ENCODE results near the gene PMF1. TPM values are rescaled to one million over a fixed set of nuclear protein-coding genes. Genes with fewer than 3 reads are reported as not detected.

The PMF1 gene
- total and polyA plus RNA-seq, 2 experiments from 2014 or later, result 112 to 118 TPM

DNA sequence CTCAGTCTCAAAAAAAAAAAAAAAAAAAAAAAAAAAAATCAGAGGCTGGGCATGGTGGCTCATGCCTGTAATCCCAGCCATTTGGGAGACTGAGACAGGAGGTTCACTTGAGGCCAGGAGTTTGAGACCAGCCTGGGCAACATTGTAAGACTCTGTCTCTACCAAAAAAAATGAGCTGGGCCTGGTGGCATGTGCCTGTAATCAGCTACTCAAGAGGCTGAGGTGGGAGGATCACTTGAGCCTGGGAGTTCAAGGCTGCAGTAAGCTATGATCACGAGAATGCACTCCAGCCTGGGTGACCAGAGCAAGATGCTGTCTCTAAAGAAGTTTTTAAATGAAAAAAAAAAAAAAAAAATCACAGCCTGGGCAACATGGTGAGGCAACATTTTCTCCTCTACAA, 49.1 kb upstream of the PMF1 start (continued):
- TF ChIP-seq, protein P1, sequence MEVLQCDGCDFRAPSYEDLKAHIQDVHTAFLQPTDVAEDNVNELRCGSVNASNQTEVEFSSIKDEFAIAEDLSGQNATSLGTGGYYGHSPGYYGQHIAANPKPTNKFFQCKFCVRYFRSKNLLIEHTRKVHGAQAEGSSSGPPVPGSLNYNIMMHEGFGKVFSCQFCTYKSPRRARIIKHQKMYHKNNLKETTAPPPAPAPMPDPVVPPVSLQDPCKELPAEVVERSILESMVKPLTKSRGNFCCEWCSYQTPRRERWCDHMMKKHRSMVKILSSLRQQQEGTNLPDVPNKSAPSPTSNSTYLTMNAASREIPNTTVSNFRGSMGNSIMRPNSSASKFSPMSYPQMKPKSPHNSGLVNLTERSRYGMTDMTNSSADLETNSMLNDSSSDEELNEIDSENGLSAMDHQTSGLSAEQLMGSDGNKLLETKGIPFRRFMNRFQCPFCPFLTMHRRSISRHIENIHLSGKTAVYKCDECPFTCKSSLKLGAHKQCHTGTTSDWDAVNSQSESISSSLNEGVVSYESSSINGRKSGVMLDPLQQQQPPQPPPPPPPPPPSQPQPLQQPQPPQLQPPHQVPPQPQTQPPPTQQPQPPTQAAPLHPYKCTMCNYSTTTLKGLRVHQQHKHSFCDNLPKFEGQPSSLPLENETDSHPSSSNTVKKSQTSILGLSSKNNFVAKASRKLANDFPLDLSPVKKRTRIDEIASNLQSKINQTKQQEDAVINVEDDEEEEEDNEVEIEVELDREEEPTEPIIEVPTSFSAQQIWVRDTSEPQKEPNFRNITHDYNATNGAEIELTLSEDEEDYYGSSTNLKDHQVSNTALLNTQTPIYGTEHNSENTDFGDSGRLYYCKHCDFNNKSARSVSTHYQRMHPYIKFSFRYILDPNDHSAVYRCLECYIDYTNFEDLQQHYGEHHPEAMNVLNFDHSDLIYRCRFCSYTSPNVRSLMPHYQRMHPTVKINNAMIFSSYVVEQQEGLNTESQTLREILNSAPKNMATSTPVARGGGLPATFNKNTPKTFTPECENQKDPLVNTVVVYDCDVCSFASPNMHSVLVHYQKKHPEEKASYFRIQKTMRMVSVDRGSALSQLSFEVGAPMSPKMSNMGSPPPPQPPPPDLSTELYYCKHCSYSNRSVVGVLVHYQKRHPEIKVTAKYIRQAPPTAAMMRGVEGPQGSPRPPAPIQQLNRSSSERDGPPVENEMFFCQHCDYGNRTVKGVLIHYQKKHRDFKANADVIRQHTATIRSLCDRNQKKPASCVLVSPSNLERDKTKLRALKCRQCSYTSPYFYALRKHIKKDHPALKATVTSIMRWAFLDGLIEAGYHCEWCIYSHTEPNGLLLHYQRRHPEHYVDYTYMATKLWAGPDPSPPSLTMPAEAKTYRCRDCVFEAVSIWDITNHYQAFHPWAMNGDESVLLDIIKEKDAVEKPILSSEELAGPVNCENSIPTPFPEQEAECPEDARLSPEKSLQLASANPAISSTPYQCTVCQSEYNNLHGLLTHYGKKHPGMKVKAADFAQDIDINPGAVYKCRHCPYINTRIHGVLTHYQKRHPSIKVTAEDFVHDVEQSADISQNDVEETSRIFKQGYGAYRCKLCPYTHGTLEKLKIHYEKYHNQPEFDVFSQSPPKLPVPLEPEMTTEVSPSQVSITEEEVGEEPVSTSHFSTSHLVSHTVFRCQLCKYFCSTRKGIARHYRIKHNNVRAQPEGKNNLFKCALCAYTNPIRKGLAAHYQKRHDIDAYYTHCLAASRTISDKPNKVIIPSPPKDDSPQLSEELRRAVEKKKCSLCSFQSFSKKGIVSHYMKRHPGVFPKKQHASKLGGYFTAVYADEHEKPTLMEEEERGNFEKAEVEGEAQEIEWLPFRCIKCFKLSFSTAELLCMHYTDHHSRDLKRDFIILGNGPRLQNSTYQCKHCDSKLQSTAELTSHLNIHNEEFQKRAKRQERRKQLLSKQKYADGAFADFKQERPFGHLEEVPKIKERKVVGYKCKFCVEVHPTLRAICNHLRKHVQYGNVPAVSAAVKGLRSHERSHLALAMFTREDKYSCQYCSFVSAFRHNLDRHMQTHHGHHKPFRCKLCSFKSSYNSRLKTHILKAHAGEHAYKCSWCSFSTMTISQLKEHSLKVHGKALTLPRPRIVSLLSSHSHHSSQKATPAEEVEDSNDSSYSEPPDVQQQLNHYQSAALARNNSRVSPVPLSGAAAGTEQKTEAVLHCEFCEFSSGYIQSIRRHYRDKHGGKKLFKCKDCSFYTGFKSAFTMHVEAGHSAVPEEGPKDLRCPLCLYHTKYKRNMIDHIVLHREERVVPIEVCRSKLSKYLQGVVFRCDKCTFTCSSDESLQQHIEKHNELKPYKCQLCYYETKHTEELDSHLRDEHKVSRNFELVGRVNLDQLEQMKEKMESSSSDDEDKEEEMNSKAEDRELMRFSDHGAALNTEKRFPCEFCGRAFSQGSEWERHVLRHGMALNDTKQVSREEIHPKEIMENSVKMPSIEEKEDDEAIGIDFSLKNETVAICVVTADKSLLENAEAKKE (CRISPR knock-in tag; IDR thresholded peaks at IDR 0.05), result no peak
- TF ChIP-seq CREB1 (CRISPR knock-in tag; IDR thresholded peaks at IDR 0.05; ENCODE audit: low read depth), result no peak
- TF ChIP-seq ZNF331 (CRISPR knock-in tag; IDR thresholded peaks at IDR 0.05; ENCODE audit: low read depth), result no peak
- TF ChIP-seq STAT1 (IDR thresholded peaks at IDR 0.05; ENCODE audit: unreplicated experiment), result no peak
- TF ChIP-seq, protein P2, sequence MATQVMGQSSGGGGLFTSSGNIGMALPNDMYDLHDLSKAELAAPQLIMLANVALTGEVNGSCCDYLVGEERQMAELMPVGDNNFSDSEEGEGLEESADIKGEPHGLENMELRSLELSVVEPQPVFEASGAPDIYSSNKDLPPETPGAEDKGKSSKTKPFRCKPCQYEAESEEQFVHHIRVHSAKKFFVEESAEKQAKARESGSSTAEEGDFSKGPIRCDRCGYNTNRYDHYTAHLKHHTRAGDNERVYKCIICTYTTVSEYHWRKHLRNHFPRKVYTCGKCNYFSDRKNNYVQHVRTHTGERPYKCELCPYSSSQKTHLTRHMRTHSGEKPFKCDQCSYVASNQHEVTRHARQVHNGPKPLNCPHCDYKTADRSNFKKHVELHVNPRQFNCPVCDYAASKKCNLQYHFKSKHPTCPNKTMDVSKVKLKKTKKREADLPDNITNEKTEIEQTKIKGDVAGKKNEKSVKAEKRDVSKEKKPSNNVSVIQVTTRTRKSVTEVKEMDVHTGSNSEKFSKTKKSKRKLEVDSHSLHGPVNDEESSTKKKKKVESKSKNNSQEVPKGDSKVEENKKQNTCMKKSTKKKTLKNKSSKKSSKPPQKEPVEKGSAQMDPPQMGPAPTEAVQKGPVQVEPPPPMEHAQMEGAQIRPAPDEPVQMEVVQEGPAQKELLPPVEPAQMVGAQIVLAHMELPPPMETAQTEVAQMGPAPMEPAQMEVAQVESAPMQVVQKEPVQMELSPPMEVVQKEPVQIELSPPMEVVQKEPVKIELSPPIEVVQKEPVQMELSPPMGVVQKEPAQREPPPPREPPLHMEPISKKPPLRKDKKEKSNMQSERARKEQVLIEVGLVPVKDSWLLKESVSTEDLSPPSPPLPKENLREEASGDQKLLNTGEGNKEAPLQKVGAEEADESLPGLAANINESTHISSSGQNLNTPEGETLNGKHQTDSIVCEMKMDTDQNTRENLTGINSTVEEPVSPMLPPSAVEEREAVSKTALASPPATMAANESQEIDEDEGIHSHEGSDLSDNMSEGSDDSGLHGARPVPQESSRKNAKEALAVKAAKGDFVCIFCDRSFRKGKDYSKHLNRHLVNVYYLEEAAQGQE (IDR thresholded peaks at IDR 0.05; ENCODE audit: unreplicated experiment), result no peak
